GM23338 (cell line): ENCODE measurements around the gene KRTAP12-3. TPM values are rescaled to one million over a fixed set of nuclear protein-coding genes. Genes with fewer than 3 reads are reported as not detected.

Source experiments
- ATAC-seq: fragments of 200-7000 bp; cut with Tn5 transposase; 3 replicates; pipeline ENCODE4 v1.9.1; 2020
- DNase-seq: peaks from one replicate; pipeline ENCODE4 v3.0.0-alpha.2; 2015; ENCODE audit warnings: low spot score
- H2AFZ ChIP-seq: fragments of 200-600 bp; sonication (generic); 2 replicates; pipeline ENCODE4 v1.8.0; 2016; ENCODE audit warnings: antibody characterized with exemption, mild to moderate bottlenecking, moderate library complexity
- H3F3A ChIP-seq: fragments of 200-600 bp; sonication (generic); replicated peaks from 2 replicates; pipeline ENCODE4 v1.8.0; 2017; ENCODE audit warnings: antibody characterized with exemption, mixed run types, low read depth
- H3K27ac ChIP-seq: fragments of 200-600 bp; sonication (generic); 2 replicates; pipeline ENCODE4 v1.6.1; 2016; ENCODE audit warnings: low read depth
- H3K27me3 ChIP-seq: fragments of 200-600 bp; sonication (generic); 2 replicates; pipeline ENCODE4 v1.8.0; 2016; ENCODE audit warnings: mild to moderate bottlenecking, mixed run types, moderate library complexity; ENCODE audit not compliant: insufficient read depth
- H3K36me3 ChIP-seq: fragments of 200-600 bp; sonication (generic); 2 replicates; pipeline ENCODE4 v1.8.0; 2016; ENCODE audit warnings: mild to moderate bottlenecking; ENCODE audit not compliant: insufficient read depth
- H3K4me1 ChIP-seq: fragments of 200-600 bp; sonication (generic); 2 replicates; pipeline ENCODE4 v1.8.0; 2016; ENCODE audit warnings: mild to moderate bottlenecking, moderate library complexity; ENCODE audit not compliant: insufficient read depth
- H3K4me2 ChIP-seq: fragments of 200-600 bp; sonication (generic); 2 replicates; pipeline ENCODE4 v1.7.1; 2017; ENCODE audit warnings: mixed run types
- H3K4me3 ChIP-seq: fragments of 200-600 bp; sonication (generic); 2 replicates; pipeline ENCODE4 v1.6.1; 2016; ENCODE audit warnings: mixed run types
- H3K79me2 ChIP-seq: fragments of 200-600 bp; sonication (generic); replicated peaks from 2 replicates; pipeline ENCODE4 v1.8.0; 2017; ENCODE audit warnings: mild to moderate bottlenecking; ENCODE audit not compliant: insufficient read depth
- H3K9me2 ChIP-seq: fragments of 200-600 bp; sonication (generic); 2 replicates; pipeline ENCODE4 v1.8.0; 2017; ENCODE audit not compliant: insufficient read depth
- H4K20me1 ChIP-seq: fragments of 200-600 bp; sonication (generic); replicated peaks from 2 replicates; pipeline ENCODE4 v1.8.0; 2017; ENCODE audit warnings: mild to moderate bottlenecking; ENCODE audit not compliant: insufficient read depth
- H3K27ac Mint-ChIP-seq: 2 replicates; pipeline ENCODE4 v1.8.0; 2020; ENCODE audit warnings: inconsistent platforms, mild to moderate bottlenecking, moderate library complexity, mixed read lengths
- H3K27me3 Mint-ChIP-seq: 3 replicates; pipeline ENCODE4 v1.8.0; 2022; ENCODE audit warnings: low read depth, mild to moderate bottlenecking, moderate library complexity, mixed read lengths, inconsistent platforms; ENCODE audit not compliant: insufficient read depth, poor library complexity
- H3K36me3 Mint-ChIP-seq: 3 replicates; pipeline ENCODE4 v1.8.0; 2021; ENCODE audit warnings: low read depth, mild to moderate bottlenecking, inconsistent platforms, moderate library complexity, mixed read lengths
- H3K4me1 Mint-ChIP-seq: 3 replicates; pipeline ENCODE4 v1.8.0; 2020; ENCODE audit warnings: mild to moderate bottlenecking, inconsistent platforms, mixed read lengths
- H3K4me3 Mint-ChIP-seq: 3 replicates; pipeline ENCODE4 v1.8.0; 2021; ENCODE audit warnings: moderate library complexity, mild to moderate bottlenecking, inconsistent platforms, mixed read lengths
- H3K9me3 Mint-ChIP-seq: 3 replicates; pipeline ENCODE4 v1.8.0; 2020; ENCODE audit warnings: moderate library complexity, mild to moderate bottlenecking, inconsistent platforms, mixed read lengths
- ETS1 ChIP-seq: IDR thresholded peaks from 2 replicates; pipeline ENCODE4 v1.6.1; 2016; ENCODE audit warnings: antibody characterized with exemption
- EZH2 ChIP-seq: fragments of 200-600 bp; sonication (generic); IDR thresholded peaks from one replicate; pipeline ENCODE4 v1.8.0; 2017; ENCODE audit warnings: antibody characterized with exemption, mild to moderate bottlenecking, low read depth; ENCODE audit not compliant: unreplicated experiment
- EZH2phosphoT487 ChIP-seq: fragments of 200-600 bp; sonication (generic); IDR thresholded peaks from one replicate; pipeline ENCODE4 v1.8.1; 2018; ENCODE audit warnings: antibody characterized with exemption; ENCODE audit not compliant: unreplicated experiment
- JUNB ChIP-seq: IDR thresholded peaks from one replicate; pipeline ENCODE4 v1.6.1; 2016; ENCODE audit warnings: antibody characterized with exemption; ENCODE audit not compliant: unreplicated experiment
- REST ChIP-seq: IDR thresholded peaks from one replicate; pipeline ENCODE4 v1.6.1; 2018; ENCODE audit warnings: antibody characterized with exemption; ENCODE audit not compliant: unreplicated experiment
- ZNF114 ChIP-seq: fragments of 250-450 bp; sonication (Bioruptor Pico); IDR thresholded peaks from 2 replicates; pipeline ENCODE4 v1.5.0; 2020; ENCODE audit warnings: mild to moderate bottlenecking, moderate library complexity
- polyA plus RNA-seq: library from polyadenylated mRNA; unstranded; fragments of >200 nt; fragmentation: Nextera tagmentation; extraction: Ambion mirVana; gene quantifications from 2 replicates; pipeline ENCODE4 v1.2.1, GENCODE V29; 2016
- total RNA-seq: library from RNA; depleted of rRNA; stranded (reverse); fragments of >200 nt; shearing (Covaris generic); gene quantifications from 2 replicates; pipeline ENCODE4 v1.2.3, GENCODE V29; 2014
- TF ChIP-seq, protein P1 (sequence below): fragments of 250-450 bp; sonication (Bioruptor Pico); IDR thresholded peaks from 2 replicates; pipeline ENCODE4 v1.5.0; 2020; ENCODE audit warnings: mild to moderate bottlenecking, moderate library complexity

KRTAP12-3 gene
- total and polyA plus RNA-seq, 2 experiments from 2014 or later: not detected

DNA sequence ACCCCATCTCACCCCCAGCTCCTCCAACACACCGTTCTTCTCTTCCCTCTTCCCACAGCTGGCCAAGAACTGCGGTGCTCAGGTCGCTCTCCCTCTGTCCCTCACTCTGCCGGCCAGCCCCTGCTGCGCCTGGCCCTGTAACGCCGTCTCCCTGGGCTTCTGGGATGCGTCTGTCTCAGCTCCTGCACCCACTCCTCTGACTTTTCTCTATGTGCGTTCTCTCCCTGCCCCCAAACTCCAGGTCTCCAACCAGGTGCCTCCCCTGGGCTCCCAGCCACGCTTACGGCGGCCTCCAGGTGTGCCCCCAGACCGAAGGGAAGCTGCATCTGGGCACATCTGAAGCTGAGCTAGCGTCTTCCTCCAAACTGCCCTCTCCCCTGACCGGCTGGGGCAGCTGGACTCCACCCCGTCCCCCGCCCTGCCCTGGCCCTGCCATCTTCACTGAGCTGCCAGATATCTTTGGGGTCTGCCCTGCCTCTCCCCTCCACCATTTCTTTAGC lies 41.8 kb downstream of the KRTAP12-3 start:
- Histone ChIP-seq H3K4me1 (peaks cover 40% of the 10 kb centered on the region), H4K20me1 (no peaks in the 10 kb centered on the region), H3K27me3 (peaks cover 5% of the 10 kb centered on the region; the same call in 1 of the 2 replicates), H3K4me3 (no peak overlapping the region), H3K4me2 (no peak overlapping the region), H3K27ac (no peak overlapping the region), H2AFZ (peak overlapping the region; percentile 43; the same call in 1 of the 2 replicates), H3K79me2 (no peaks in the 10 kb centered on the region), H3K9me2 (no peaks in the 10 kb centered on the region), H3K36me3 (no peaks in the 10 kb centered on the region), H3F3A (no peaks in the 10 kb centered on the region)
- H3K27ac Mint-ChIP-seq: 0 out of 2 replicates have a peak overlapping the region, but pooled peaks have one; percentile 23
- no peak for DNase-seq
- H3K9me3 Mint-ChIP-seq: peaks cover 2% of the 10 kb centered on the region; the same call in 1 of the 3 replicates
- TF ChIP-seq, protein P1, sequence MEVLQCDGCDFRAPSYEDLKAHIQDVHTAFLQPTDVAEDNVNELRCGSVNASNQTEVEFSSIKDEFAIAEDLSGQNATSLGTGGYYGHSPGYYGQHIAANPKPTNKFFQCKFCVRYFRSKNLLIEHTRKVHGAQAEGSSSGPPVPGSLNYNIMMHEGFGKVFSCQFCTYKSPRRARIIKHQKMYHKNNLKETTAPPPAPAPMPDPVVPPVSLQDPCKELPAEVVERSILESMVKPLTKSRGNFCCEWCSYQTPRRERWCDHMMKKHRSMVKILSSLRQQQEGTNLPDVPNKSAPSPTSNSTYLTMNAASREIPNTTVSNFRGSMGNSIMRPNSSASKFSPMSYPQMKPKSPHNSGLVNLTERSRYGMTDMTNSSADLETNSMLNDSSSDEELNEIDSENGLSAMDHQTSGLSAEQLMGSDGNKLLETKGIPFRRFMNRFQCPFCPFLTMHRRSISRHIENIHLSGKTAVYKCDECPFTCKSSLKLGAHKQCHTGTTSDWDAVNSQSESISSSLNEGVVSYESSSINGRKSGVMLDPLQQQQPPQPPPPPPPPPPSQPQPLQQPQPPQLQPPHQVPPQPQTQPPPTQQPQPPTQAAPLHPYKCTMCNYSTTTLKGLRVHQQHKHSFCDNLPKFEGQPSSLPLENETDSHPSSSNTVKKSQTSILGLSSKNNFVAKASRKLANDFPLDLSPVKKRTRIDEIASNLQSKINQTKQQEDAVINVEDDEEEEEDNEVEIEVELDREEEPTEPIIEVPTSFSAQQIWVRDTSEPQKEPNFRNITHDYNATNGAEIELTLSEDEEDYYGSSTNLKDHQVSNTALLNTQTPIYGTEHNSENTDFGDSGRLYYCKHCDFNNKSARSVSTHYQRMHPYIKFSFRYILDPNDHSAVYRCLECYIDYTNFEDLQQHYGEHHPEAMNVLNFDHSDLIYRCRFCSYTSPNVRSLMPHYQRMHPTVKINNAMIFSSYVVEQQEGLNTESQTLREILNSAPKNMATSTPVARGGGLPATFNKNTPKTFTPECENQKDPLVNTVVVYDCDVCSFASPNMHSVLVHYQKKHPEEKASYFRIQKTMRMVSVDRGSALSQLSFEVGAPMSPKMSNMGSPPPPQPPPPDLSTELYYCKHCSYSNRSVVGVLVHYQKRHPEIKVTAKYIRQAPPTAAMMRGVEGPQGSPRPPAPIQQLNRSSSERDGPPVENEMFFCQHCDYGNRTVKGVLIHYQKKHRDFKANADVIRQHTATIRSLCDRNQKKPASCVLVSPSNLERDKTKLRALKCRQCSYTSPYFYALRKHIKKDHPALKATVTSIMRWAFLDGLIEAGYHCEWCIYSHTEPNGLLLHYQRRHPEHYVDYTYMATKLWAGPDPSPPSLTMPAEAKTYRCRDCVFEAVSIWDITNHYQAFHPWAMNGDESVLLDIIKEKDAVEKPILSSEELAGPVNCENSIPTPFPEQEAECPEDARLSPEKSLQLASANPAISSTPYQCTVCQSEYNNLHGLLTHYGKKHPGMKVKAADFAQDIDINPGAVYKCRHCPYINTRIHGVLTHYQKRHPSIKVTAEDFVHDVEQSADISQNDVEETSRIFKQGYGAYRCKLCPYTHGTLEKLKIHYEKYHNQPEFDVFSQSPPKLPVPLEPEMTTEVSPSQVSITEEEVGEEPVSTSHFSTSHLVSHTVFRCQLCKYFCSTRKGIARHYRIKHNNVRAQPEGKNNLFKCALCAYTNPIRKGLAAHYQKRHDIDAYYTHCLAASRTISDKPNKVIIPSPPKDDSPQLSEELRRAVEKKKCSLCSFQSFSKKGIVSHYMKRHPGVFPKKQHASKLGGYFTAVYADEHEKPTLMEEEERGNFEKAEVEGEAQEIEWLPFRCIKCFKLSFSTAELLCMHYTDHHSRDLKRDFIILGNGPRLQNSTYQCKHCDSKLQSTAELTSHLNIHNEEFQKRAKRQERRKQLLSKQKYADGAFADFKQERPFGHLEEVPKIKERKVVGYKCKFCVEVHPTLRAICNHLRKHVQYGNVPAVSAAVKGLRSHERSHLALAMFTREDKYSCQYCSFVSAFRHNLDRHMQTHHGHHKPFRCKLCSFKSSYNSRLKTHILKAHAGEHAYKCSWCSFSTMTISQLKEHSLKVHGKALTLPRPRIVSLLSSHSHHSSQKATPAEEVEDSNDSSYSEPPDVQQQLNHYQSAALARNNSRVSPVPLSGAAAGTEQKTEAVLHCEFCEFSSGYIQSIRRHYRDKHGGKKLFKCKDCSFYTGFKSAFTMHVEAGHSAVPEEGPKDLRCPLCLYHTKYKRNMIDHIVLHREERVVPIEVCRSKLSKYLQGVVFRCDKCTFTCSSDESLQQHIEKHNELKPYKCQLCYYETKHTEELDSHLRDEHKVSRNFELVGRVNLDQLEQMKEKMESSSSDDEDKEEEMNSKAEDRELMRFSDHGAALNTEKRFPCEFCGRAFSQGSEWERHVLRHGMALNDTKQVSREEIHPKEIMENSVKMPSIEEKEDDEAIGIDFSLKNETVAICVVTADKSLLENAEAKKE (CRISPR knock-in tag): no peak
- TF ChIP-seq ZNF114 (CRISPR knock-in tag) (no peak), JUNB (no peak), REST (no peak), EZH2 (no peak), EZH2phosphoT487 (no peak), ETS1 (no peak)
- H3K4me3 Mint-ChIP-seq: no peak overlapping the region; the same call in 2 of the 3 replicates
- H3K4me1 Mint-ChIP-seq: peaks cover 76% of the 10 kb centered on the region
- ATAC-seq: no peak; the same call in 2 of the 3 replicates
- peaks cover 25% of the 10 kb centered on the region for H3K27me3 Mint-ChIP-seq
- H3K36me3 Mint-ChIP-seq: no peaks in the 10 kb centered on the region
